ENCODE data around the gene INPP5D.
"Not testable (repeated sequence)": the region's sequence is repeated elsewhere in the genome, so short reads cannot be mapped to it uniquely, and the experiment has no call there.

INPP5D gene

GRCh38 chr2:233059547-233059796, 670 bp upstream of the INPP5D start:
- Histone ChIP-seq H3K4me1 (ENCODE audit: control insufficient read depth, insufficient read depth, low read length) (peaks cover 1% of the 10 kb centered on the region), H3K27me3 (replicated peaks; ENCODE audit: control insufficient read depth, insufficient read depth, low read length) (peaks cover under 1% of the 10 kb centered on the region), H3K36me3 (ENCODE audit: control insufficient read depth, insufficient read depth, low read length, severe bottlenecking) (no peaks in the 10 kb centered on the region), H3K9ac (ENCODE audit: low read length) (no peak overlapping the region), H3K4me3 (ENCODE audit: low read length) (no peak overlapping the region), H3K9me3 (ENCODE audit: control insufficient read depth, low read length) (no peaks in the 10 kb centered on the region)
- DNase-seq (ENCODE audit: low read depth): no peak

- no peaks in the 10 kb centered on the region for H3K27me3 ChIP-seq (replicated peaks; ENCODE audit: control insufficient read depth, insufficient read depth, low read length)
- no peaks in the 10 kb centered on the region for H3K9me3 ChIP-seq (ENCODE audit: control insufficient read depth, low read length)
- H3K4me1 ChIP-seq (ENCODE audit: control insufficient read depth, insufficient read depth, low read length): peaks cover 8% of the 10 kb centered on the region
- no peak overlapping the region for H3K4me3 ChIP-seq (ENCODE audit: low read length)
- H3K36me3 ChIP-seq (ENCODE audit: control insufficient read depth, insufficient read depth, low read length, severe bottlenecking): no peaks in the 10 kb centered on the region
- no peak overlapping the region for H3K9ac ChIP-seq (ENCODE audit: low read length)
- no peak for DNase-seq (ENCODE audit: low read depth)
These were observed 398 bp downstream of the INPP5D start for GRCh38 chr2:233060501-233060979.

GRCh38 chr2:233060980-233061590, 943 bp downstream of the INPP5D start:
- H3K27me3 ChIP-seq (replicated peaks; ENCODE audit: control insufficient read depth, insufficient read depth, low read length): no peaks in the 10 kb centered on the region
- H3K4me3 ChIP-seq (ENCODE audit: low read length): no peak overlapping the region
- H3K4me1 ChIP-seq (ENCODE audit: control insufficient read depth, insufficient read depth, low read length): peaks cover 8% of the 10 kb centered on the region
- no peaks in the 10 kb centered on the region for H3K36me3 ChIP-seq (ENCODE audit: control insufficient read depth, insufficient read depth, low read length, severe bottlenecking)
- H3K9ac ChIP-seq (ENCODE audit: low read length): no peak overlapping the region
- H3K9me3 ChIP-seq (ENCODE audit: control insufficient read depth, low read length): no peaks in the 10 kb centered on the region
- no peak for DNase-seq (ENCODE audit: low read depth)

- Histone ChIP-seq H3K4me3 (ENCODE audit: low read length) (no peak overlapping the region), H3K4me1 (ENCODE audit: control insufficient read depth, insufficient read depth, low read length) (peaks cover 8% of the 10 kb centered on the region), H3K9me3 (ENCODE audit: control insufficient read depth, low read length) (no peaks in the 10 kb centered on the region), H3K9ac (ENCODE audit: low read length) (no peak overlapping the region), H3K27me3 (replicated peaks; ENCODE audit: control insufficient read depth, insufficient read depth, low read length) (no peaks in the 10 kb centered on the region), H3K36me3 (ENCODE audit: control insufficient read depth, insufficient read depth, low read length, severe bottlenecking) (no peaks in the 10 kb centered on the region)
- no peak for DNase-seq (ENCODE audit: low read depth)
These were observed 1.7 kb downstream of the INPP5D start for GRCh38 chr2:233061591-233062450.

GRCh38 chr2:233062451-233062850, 2.3 kb downstream of the INPP5D start:
- peaks cover 2% of the 10 kb centered on the region for H3K9me3 ChIP-seq (ENCODE audit: control insufficient read depth, low read length)
- no peak for DNase-seq (ENCODE audit: low read depth)

GRCh38 chr2:233062946-233063268, 2.8 kb downstream of the INPP5D start:
- Histone ChIP-seq H3K4me3 (ENCODE audit: low read length) (no peak overlapping the region), H3K4me1 (ENCODE audit: control insufficient read depth, insufficient read depth, low read length) (peaks cover 8% of the 10 kb centered on the region), H3K27me3 (replicated peaks; ENCODE audit: control insufficient read depth, insufficient read depth, low read length) (no peaks in the 10 kb centered on the region), H3K9ac (ENCODE audit: low read length) (no peak overlapping the region), H3K9me3 (ENCODE audit: control insufficient read depth, low read length) (peaks cover 2% of the 10 kb centered on the region), H3K36me3 (ENCODE audit: control insufficient read depth, insufficient read depth, low read length, severe bottlenecking) (no peaks in the 10 kb centered on the region)
- DNase-seq (ENCODE audit: low read depth): no peak

More at GRCh38 chr2:233062451-233062850, 2.3 kb downstream of the INPP5D start:
- no peaks in the 10 kb centered on the region for H3K27me3 ChIP-seq (replicated peaks; ENCODE audit: control insufficient read depth, insufficient read depth, low read length)
- H3K9ac ChIP-seq (ENCODE audit: low read length): no peak overlapping the region
- H3K4me3 ChIP-seq (ENCODE audit: low read length): no peak overlapping the region
- H3K36me3 ChIP-seq (ENCODE audit: control insufficient read depth, insufficient read depth, low read length, severe bottlenecking): no peaks in the 10 kb centered on the region
- H3K4me1 ChIP-seq (ENCODE audit: control insufficient read depth, insufficient read depth, low read length): peaks cover 8% of the 10 kb centered on the region

GRCh38 chr2:233063269-233063975, 3.3 kb downstream of the INPP5D start:
- Histone ChIP-seq H3K36me3 (ENCODE audit: control insufficient read depth, insufficient read depth, low read length, severe bottlenecking) (no peaks in the 10 kb centered on the region), H3K9me3 (ENCODE audit: control insufficient read depth, low read length) (peaks cover 2% of the 10 kb centered on the region), H3K4me3 (ENCODE audit: low read length) (no peak overlapping the region), H3K27me3 (replicated peaks; ENCODE audit: control insufficient read depth, insufficient read depth, low read length) (no peaks in the 10 kb centered on the region), H3K9ac (ENCODE audit: low read length) (no peak overlapping the region), H3K4me1 (ENCODE audit: control insufficient read depth, insufficient read depth, low read length) (peaks cover 8% of the 10 kb centered on the region)
- DNase-seq (ENCODE audit: low read depth): no peak

GRCh38 chr2:233063976-233064411, 3.9 kb downstream of the INPP5D start:
- Histone ChIP-seq H3K9ac (ENCODE audit: low read length) (no peak overlapping the region), H3K4me1 (ENCODE audit: control insufficient read depth, insufficient read depth, low read length) (peaks cover 8% of the 10 kb centered on the region), H3K4me3 (ENCODE audit: low read length) (no peak overlapping the region), H3K9me3 (ENCODE audit: control insufficient read depth, low read length) (peaks cover 2% of the 10 kb centered on the region), H3K27me3 (replicated peaks; ENCODE audit: control insufficient read depth, insufficient read depth, low read length) (peaks cover 4% of the 10 kb centered on the region), H3K36me3 (ENCODE audit: control insufficient read depth, insufficient read depth, low read length, severe bottlenecking) (no peaks in the 10 kb centered on the region)
- DNase-seq (ENCODE audit: low read depth): no peak

- peaks cover 11% of the 10 kb centered on the region for H3K27me3 ChIP-seq (replicated peaks; ENCODE audit: control insufficient read depth, insufficient read depth, low read length)
- no peaks in the 10 kb centered on the region for H3K36me3 ChIP-seq (ENCODE audit: control insufficient read depth, insufficient read depth, low read length, severe bottlenecking)
- peaks cover 2% of the 10 kb centered on the region for H3K9me3 ChIP-seq (ENCODE audit: control insufficient read depth, low read length)
- H3K9ac ChIP-seq (ENCODE audit: low read length): no peak overlapping the region
- H3K4me1 ChIP-seq (ENCODE audit: control insufficient read depth, insufficient read depth, low read length): peaks cover 8% of the 10 kb centered on the region
- H3K4me3 ChIP-seq (ENCODE audit: low read length): no peak overlapping the region
- no peak for DNase-seq (ENCODE audit: low read depth)
These were observed 4.5 kb downstream of the INPP5D start for GRCh38 chr2:233064530-233065199.

GRCh38 chr2:233065200-233065589, 5.1 kb downstream of the INPP5D start:
- not testable (repeated sequence) for H3K4me1 ChIP-seq (ENCODE audit: control insufficient read depth, insufficient read depth, low read length); H3K9ac ChIP-seq (ENCODE audit: low read length); H3K9me3 ChIP-seq (ENCODE audit: control insufficient read depth, low read length); H3K36me3 ChIP-seq (ENCODE audit: control insufficient read depth, insufficient read depth, low read length, severe bottlenecking); DNase-seq (ENCODE audit: low read depth); H3K4me3 ChIP-seq (ENCODE audit: low read length)
- peaks cover 16% of the 10 kb centered on the region for H3K27me3 ChIP-seq (replicated peaks; ENCODE audit: control insufficient read depth, insufficient read depth, low read length)

GRCh38 chr2:233065954-233066470, 5.9 kb downstream of the INPP5D start:
- Histone ChIP-seq H3K4me3 (ENCODE audit: low read length) (no peak overlapping the region), H3K4me1 (ENCODE audit: control insufficient read depth, insufficient read depth, low read length) (peaks cover 8% of the 10 kb centered on the region), H3K9ac (ENCODE audit: low read length) (no peak overlapping the region), H3K9me3 (ENCODE audit: control insufficient read depth, low read length) (peaks cover 3% of the 10 kb centered on the region), H3K27me3 (replicated peaks; ENCODE audit: control insufficient read depth, insufficient read depth, low read length) (peaks cover 16% of the 10 kb centered on the region), H3K36me3 (ENCODE audit: control insufficient read depth, insufficient read depth, low read length, severe bottlenecking) (no peaks in the 10 kb centered on the region)
- no peak for DNase-seq (ENCODE audit: low read depth)

Data from adipocyte (in vitro differentiated cells).